HFF-Myc (cell line): ENCODE measurements around the gene ALK.

Source experiments
- DNase-seq: peaks from one replicate; pipeline ENCODE4 v3.0.0-alpha.2; 2011; ENCODE audit warnings: low read depth; ENCODE audit errors: extremely low read depth
- H3K4me3 ChIP-seq: replicated peaks from 2 replicates; pipeline ENCODE4 v1.5.1; 2011; ENCODE audit warnings: low read depth, mild to moderate bottlenecking, control low read depth, low read length
- TF ChIP-seq, protein P1 (sequence below): IDR thresholded peaks from 2 replicates; pipeline ENCODE4 v1.5.1; 2012; ENCODE audit warnings: mild to moderate bottlenecking, low read depth, low read length, control low read depth; ENCODE audit errors: missing control alignments

ALK gene

DNA sequence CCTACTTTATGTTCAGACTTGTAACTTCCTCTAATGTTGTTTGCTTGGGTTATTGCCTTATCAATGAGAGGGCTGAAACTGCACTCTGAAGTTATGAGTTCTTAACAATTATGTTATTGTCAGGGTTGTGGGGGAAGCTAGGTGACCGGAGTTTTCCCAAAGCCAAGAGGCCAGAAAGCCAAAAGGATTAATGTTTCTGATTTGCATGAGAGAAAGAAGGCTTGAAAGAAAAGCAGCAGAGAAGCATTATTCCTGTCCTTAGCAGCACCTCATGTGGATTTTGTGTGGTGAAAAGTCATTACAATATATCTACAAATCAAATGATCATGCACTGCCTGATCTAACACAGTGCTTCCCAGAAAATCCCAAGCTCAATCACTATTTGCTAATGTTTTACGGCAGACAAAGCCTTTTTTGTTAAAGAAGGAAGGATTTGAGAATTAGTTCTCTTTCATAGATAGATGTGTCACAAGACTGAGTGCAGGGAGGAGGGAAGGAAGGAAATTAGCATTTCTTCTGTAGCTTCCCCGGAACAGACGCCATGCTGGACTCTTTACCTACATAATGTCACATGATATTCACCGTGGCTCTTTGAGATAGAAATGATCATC lies 203.2 kb downstream of the ALK start:
- TF ChIP-seq, protein P1, sequence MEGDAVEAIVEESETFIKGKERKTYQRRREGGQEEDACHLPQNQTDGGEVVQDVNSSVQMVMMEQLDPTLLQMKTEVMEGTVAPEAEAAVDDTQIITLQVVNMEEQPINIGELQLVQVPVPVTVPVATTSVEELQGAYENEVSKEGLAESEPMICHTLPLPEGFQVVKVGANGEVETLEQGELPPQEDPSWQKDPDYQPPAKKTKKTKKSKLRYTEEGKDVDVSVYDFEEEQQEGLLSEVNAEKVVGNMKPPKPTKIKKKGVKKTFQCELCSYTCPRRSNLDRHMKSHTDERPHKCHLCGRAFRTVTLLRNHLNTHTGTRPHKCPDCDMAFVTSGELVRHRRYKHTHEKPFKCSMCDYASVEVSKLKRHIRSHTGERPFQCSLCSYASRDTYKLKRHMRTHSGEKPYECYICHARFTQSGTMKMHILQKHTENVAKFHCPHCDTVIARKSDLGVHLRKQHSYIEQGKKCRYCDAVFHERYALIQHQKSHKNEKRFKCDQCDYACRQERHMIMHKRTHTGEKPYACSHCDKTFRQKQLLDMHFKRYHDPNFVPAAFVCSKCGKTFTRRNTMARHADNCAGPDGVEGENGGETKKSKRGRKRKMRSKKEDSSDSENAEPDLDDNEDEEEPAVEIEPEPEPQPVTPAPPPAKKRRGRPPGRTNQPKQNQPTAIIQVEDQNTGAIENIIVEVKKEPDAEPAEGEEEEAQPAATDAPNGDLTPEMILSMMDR, result no peak
- DNase-seq, result no peak
- H3K4me3 ChIP-seq, result no peak overlapping the region

DNA sequence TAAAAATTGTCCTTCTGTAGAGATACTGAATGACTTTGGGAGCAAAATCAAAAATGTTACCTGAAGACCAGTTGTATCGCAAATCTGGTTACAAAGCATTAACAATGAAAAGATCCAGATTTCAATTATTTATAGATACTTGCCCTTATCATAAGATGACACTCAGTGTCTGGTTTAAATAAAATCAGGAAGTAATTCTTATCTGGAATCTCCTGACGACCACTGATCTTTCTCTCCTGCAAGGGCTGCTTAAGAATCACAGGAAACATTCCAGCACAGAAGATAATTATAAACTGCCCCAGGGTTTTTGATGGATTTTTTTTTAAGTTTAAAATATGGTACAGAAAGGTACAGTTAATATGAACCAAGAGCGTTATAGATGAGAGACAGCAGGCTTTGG lies 205.7 kb downstream of the ALK start:
- no peak for DNase-seq
- H3K4me3 ChIP-seq, result no peak overlapping the region
- TF ChIP-seq, protein P1, result no peak

DNA sequence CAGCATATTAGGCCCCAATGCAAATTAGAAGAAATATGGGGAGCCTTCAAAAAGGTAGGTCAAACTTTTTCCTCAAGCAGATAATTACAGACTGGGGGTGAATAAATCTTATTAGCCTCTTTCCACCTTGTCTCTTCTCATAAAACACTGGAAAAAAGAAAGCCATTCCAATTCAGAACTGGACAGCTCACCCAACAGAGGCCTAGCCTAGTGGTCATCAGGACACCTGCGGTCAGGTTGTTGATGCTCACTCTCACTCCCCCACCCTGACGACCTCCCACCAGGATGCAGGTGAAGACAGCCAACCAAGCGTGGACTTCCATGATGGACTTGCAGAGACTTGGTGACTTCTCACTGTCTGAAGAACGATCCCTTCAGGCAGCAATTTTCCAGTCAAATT lies 207.1 kb downstream of the ALK start:
- no peak for DNase-seq
- TF ChIP-seq, protein P1, result no peak
- no peak overlapping the region for H3K4me3 ChIP-seq

DNA sequence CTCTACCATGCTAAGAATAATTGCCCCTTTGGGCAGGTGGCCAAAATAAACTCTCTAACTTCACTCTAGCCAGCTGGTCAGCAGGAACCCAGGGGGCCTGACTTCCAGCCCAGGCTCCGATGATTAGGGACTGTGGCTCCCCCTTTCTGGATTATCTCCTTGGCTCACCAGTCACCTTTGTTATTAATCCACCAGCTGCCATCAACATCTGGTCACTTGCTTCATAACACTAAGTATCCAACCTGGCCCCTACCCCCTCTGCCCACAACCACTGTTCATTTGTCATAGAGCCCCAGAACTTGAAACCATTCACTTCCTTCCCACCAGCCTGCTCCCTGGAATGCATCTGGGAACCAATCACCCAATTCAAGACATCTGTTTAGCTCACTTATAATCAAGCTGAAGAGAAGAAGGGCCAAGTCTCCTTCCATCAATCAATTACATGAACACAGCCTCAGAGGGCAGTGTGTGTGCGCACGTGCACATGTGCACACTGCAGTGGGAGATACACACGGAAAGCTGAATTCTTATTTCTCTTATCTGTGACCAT lies 215.1 kb downstream of the ALK start:
- DNase-seq, result no peak
- no peak overlapping the region for H3K4me3 ChIP-seq
- TF ChIP-seq, protein P1, result no peak

DNA sequence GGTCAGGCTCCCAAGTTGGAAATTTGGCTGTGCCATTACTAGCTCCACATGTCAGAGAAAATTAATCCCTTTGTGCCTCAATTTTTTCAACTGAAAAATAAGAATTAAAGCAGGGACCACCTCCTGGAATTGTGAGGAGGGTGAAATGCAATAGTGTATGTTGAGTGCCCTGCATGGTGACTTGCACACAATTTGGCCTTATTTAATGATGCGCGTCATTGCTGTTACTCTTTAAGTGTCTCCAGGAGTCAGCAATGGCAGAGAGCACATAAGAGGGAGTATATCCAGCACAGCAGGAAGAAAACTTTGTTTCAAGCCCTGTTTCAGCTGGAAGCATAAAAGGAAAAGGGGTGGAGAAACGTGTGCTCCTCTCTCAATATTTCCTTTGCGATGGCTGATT lies 215.8 kb downstream of the ALK start:
- DNase-seq, result no peak
- TF ChIP-seq, protein P1, result no peak
- H3K4me3 ChIP-seq, result no peak overlapping the region

DNA sequence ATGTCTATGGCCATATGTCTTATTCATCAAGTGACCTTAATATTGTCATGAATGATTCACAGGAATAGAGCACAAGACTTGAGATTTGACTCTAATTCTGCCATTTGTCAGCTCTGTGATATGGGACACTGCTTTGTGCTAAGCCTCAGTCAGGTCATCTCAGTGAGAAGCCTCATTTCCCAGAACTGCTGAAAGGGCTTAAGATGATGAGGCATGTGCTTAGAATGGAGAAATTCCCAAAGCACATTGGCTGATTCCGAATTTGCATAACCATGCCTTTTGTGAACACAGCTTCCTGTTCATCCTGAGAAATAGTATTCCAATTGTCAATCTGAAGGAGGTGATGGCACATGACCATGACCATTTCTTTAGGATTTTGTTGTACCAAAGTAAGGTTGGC lies 218.1 kb downstream of the ALK start:
- TF ChIP-seq, protein P1, result no peak
- no peak overlapping the region for H3K4me3 ChIP-seq
- DNase-seq, result no peak

DNA sequence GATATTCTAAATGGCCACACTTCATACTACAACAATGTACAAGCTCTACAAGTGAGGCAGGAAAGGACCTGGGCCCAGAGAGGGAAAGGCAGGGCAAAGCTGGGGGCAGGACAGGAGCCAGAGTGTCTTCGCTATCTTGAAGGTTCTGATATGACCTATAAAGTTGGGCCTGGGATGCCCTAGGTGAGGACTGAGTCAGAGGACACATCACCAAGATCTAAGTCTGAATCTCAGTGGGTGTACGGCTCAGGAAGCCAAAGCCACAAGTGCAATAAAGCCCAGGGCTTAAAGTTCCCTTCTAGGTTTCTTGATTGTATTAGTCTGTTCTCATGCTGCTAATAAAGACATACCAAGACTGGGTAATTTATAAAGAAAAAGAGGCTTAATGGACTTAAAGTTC lies 219.1 kb downstream of the ALK start:
- TF ChIP-seq, protein P1, result no peak
- H3K4me3 ChIP-seq, result no peak overlapping the region
- DNase-seq, result no peak
